ENCODE data around the gene ZNF438.

DNA sequence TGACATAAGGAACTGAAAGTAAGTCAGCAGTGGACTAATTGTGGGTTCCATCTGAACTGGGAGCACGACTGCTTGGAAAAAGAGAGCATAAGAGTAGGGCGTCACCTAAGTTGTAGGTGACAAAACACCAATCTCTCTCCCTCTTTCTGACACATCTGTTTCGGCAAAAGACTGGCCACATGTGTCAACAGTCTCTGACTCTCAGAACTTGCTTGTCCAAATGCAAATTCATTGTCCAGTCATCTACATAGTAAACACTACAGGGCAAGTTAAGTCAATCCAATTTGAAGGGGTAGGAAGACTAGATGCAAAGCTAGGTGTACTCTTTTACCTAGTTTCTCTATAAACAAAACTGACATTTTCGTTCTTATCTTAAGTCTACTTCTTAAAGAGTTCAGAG is 87.7 kb downstream of the ZNF438 start:
- TF ChIP-seq, protein P1, sequence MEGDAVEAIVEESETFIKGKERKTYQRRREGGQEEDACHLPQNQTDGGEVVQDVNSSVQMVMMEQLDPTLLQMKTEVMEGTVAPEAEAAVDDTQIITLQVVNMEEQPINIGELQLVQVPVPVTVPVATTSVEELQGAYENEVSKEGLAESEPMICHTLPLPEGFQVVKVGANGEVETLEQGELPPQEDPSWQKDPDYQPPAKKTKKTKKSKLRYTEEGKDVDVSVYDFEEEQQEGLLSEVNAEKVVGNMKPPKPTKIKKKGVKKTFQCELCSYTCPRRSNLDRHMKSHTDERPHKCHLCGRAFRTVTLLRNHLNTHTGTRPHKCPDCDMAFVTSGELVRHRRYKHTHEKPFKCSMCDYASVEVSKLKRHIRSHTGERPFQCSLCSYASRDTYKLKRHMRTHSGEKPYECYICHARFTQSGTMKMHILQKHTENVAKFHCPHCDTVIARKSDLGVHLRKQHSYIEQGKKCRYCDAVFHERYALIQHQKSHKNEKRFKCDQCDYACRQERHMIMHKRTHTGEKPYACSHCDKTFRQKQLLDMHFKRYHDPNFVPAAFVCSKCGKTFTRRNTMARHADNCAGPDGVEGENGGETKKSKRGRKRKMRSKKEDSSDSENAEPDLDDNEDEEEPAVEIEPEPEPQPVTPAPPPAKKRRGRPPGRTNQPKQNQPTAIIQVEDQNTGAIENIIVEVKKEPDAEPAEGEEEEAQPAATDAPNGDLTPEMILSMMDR (conservative IDR thresholded peaks at IDR 0.05 in 1 of 2, IDR thresholded peaks at IDR 0.05 in 1 of 2; ENCODE audit: extremely low read depth in 1 of 2, insufficient read depth in 1 of 2, low read depth in 1 of 2, low read length in 2 of 2): no peak
- TF ChIP-seq EZH2 (IDR thresholded peaks at IDR 0.05; ENCODE audit: borderline replicate concordance, low read length): no peak
